Measurements from ENCODE around the gene SLC37A1.
"Not testable (repeated sequence)": the region's sequence is repeated elsewhere in the genome, so short reads cannot be mapped to it uniquely, and the experiment has no call there.

The SLC37A1 gene

DNA sequence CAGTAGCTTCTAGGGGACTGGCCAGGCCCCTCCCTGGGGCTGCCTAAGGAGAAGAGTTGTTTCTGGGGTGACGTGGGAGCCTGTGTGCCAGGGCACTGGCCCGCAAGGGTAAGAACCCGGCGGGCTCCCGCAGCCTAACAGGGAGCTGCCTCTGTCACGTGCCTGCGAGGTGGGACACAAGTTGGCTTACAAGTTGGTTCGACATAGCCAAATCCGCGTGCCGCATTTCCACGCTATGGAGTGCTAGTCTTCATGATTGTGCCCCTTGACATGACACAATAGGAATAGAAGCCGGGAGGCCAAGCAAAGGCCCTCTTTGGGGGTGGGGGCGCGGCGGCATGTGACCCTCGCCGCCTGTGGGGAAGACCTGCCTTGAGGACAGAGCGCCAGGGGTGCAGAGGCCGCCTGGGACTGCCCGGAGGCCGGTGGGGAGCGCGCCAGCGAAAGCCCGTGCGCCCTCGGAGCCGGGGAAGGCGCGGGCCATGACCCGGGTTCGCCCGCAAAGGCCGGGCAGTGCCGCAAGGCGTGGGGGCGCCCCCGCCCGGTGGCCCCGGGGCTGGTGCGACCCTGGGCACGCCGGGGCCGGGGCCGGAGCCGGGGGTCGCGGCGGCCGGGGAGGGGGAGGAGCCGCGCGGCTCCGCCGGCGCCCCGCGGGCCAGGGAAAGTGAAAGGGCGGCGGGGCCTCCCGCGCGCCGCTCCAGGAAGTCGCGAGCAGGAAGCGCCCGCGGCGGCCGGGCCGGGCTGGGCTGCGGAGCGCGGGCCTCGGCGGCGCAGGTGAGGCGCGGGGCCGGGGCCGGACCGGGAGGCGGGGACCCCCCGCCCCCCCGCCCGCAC is at the start of gene SLC37A1:
SLC37A1 (plus strand) TSS at position 702 of the 834 bp plus-strand sequence. CDS start 4,603 bp downstream, outside the sequence.
- H3K9ac ChIP-seq (ENCODE audit: low read length), result peak within 1 kb of the TSS; percentile 80
- no peaks in the 10 kb centered on the region for H3K4me1 ChIP-seq (ENCODE audit: control insufficient read depth, insufficient read depth, low read length)
- peaks cover 5% of the 10 kb centered on the region for H3K36me3 ChIP-seq (ENCODE audit: control insufficient read depth, insufficient read depth, low read length)
- H3K4me3 ChIP-seq (ENCODE audit: low read length), result peak within 1 kb of the TSS; percentile 81
- no peaks in the 10 kb centered on the region for H3K27me3 ChIP-seq (ENCODE audit: control insufficient read depth, insufficient read depth, low read length)
- peak within 1 kb of the TSS; percentile 58 for H3K27ac ChIP-seq (ENCODE audit: low read depth, low read length)

DNA sequence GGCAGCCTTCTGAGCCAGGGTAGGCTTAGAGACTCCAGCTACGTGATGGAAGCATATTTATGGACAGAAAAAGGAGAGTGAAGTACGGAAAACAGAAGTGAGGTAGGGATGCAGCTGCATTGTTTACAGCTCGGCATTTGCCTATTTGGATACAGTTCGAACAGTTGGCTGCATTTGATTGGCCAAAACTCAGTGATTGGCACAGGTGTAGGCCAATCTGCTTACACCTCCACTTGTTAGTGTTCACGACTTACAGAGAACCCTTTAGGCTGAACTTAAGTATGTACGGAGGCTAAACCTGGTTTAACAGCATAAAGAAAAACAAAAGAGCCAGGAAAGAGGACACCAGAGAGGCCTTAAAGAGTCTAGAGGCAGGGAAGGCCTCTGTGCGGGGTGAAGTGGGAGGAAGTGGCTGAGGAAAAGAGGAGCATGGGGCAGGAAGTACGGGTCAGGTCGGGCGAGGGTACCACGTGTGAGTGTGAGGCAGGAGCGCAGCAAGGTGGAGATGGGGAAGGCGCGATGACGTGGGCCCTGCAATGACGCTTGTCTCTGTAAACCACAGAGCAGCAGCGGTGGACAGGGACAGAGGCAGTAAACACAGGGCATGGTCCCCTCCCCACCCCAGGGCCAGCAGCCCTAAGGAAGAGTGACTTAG is 49.7 kb upstream of the SLC37A1 start:
- Histone ChIP-seq H3K36me3 (ENCODE audit: control insufficient read depth, insufficient read depth, low read length) (no peaks in the 10 kb centered on the region), H3K9ac (ENCODE audit: low read length) (no peak overlapping the region), H3K27me3 (ENCODE audit: control insufficient read depth, insufficient read depth, low read length) (no peaks in the 10 kb centered on the region), H3K4me1 (ENCODE audit: control insufficient read depth, insufficient read depth, low read length) (no peaks in the 10 kb centered on the region), H3K27ac (ENCODE audit: low read depth, low read length) (no peak overlapping the region), H3K4me3 (ENCODE audit: low read length) (no peak overlapping the region)

DNA sequence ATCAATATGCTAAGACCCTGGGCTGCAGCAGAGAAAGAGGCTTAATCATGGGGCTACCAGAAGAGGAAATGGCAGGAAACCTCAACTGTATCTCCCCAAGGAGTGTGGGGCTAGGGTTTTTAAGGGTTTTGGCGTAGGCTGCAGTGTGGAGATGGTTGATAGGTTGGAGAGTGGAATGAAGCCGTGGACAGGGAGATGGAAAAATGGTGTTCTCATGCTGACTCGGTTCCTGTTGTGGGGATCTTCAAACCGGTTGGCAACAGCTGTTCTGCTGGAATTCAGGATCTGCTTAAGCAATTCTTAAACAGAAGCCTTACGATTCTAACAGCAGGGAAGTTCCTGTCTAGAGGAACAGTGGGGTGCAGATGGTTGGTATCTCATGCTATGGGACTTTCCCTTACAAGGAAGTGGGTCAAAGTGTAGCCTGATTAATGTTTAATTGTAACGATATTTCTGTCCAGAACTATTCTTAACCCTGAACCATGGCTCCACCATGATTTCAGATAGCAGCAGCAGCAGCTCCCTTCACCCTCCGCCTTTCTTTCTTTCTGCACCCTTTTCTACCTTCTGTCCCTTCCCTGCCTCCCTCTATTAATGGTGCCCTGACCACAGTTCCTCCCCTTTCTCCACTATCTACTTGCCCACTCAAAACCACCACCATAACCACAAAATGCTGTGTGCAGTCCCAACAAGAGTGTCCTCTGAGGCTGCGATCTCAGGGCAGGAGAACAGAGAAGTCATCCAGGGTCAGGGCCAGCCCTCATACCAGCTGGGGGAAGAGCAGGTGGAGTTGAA is 48.4 kb upstream of the SLC37A1 start:
- no peak overlapping the region for H3K27ac ChIP-seq (ENCODE audit: low read depth, low read length)

DNA sequence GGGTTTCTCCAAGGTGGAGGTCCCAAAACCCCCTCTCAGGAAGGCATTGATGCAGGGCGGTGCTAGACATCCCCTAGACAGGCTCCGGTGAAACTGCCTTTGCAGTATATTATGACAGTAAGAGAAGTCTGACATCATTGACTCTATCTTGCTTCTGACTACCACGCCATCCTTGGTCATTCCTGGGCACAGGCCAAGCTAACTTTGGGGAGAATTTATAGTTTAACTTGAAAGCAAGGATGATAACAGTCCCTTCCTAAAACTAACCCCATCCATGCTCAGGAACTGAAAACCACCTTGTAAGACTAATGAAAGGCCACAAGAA is 47.9 kb upstream of the SLC37A1 start:
- Histone ChIP-seq H3K27ac (ENCODE audit: low read depth, low read length) (no peak overlapping the region), H3K9ac (ENCODE audit: low read length) (no peak overlapping the region), H3K4me1 (ENCODE audit: control insufficient read depth, insufficient read depth, low read length) (no peaks in the 10 kb centered on the region), H3K4me3 (ENCODE audit: low read length) (no peak overlapping the region), H3K27me3 (ENCODE audit: control insufficient read depth, insufficient read depth, low read length) (no peaks in the 10 kb centered on the region), H3K36me3 (ENCODE audit: control insufficient read depth, insufficient read depth, low read length) (no peaks in the 10 kb centered on the region)

More for the DNA sequence above, 48.4 kb upstream of the SLC37A1 start:
- no peak overlapping the region for H3K9ac ChIP-seq (ENCODE audit: low read length)
- no peaks in the 10 kb centered on the region for H3K27me3 ChIP-seq (ENCODE audit: control insufficient read depth, insufficient read depth, low read length)
- peak overlapping the region; percentile 3 for H3K4me3 ChIP-seq (ENCODE audit: low read length)
- no peaks in the 10 kb centered on the region for H3K4me1 ChIP-seq (ENCODE audit: control insufficient read depth, insufficient read depth, low read length)
- H3K36me3 ChIP-seq (ENCODE audit: control insufficient read depth, insufficient read depth, low read length), result no peaks in the 10 kb centered on the region

DNA sequence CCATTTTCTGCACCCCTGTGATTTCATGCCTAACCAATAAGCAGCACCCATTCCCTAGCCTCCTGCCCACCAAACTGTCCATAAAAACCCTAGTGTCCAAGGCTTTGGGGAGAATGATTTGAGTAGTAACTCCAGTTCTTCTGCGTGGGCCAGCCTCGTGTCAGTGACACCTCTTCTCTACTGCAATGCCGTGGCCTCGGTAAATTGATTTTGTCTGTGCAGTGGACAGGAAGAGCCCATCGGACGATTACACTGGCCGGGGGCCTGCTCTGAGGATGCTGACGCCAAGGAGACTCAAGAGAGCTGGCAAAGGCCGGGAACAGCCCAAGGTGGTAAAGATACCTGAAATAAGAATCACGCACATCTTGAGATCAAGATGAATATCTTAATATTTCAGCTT is 47.0 kb upstream of the SLC37A1 start:
- Histone ChIP-seq H3K9ac (ENCODE audit: low read length) (no peak overlapping the region), H3K4me1 (ENCODE audit: control insufficient read depth, insufficient read depth, low read length) (no peaks in the 10 kb centered on the region), H3K4me3 (ENCODE audit: low read length) (no peak overlapping the region)

DNA sequence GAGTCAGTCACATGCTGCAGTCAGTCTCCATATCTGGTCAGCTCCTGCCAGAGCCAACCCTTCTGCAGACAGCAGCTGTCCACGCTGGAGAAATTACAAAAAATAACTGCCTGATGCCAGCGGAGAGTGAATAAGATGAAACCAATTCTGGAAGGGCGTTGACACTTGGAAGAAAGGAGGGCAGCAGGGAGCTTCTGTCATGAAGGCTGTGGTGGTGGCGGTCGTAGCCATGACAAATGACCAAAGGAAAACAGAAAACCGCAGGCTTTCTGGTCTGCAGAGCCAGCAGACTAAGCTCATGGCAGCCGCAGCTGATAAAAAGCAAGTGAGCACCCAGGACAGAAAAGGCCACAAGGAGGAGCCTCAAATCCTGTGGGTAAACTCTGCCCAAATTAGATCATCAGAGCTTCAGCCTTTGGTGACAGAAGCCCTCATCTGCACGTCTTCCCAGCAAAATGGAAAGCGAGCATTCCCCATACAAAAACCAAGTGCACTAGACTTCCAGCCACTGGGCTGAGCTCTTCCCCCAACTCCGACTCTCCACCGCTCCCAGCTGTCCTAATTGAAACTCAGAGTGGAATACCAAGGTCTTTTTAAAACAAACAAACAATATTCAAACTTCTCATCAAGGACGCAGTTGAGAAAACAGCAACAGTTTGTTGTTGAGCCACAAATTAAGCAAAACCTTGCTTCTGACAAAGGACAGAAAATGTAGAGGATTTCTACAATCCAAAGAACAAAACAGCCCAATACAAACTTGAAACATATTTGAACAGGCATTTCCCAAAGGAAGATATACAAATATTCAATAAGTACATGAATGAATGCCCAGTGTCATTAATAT is 46.3 kb upstream of the SLC37A1 start:
- H3K27me3 ChIP-seq (ENCODE audit: control insufficient read depth, insufficient read depth, low read length), result no peaks in the 10 kb centered on the region
- no peak overlapping the region for H3K9ac ChIP-seq (ENCODE audit: low read length)
- H3K4me3 ChIP-seq (ENCODE audit: low read length), result no peak overlapping the region
- H3K4me1 ChIP-seq (ENCODE audit: control insufficient read depth, insufficient read depth, low read length), result no peaks in the 10 kb centered on the region
- H3K27ac ChIP-seq (ENCODE audit: low read depth, low read length), result no peak overlapping the region
- no peaks in the 10 kb centered on the region for H3K36me3 ChIP-seq (ENCODE audit: control insufficient read depth, insufficient read depth, low read length)

More for the DNA sequence above, 47.0 kb upstream of the SLC37A1 start:
- Histone ChIP-seq H3K36me3 (ENCODE audit: control insufficient read depth, insufficient read depth, low read length) (no peaks in the 10 kb centered on the region), H3K27ac (ENCODE audit: low read depth, low read length) (no peak overlapping the region), H3K27me3 (ENCODE audit: control insufficient read depth, insufficient read depth, low read length) (no peaks in the 10 kb centered on the region)

DNA sequence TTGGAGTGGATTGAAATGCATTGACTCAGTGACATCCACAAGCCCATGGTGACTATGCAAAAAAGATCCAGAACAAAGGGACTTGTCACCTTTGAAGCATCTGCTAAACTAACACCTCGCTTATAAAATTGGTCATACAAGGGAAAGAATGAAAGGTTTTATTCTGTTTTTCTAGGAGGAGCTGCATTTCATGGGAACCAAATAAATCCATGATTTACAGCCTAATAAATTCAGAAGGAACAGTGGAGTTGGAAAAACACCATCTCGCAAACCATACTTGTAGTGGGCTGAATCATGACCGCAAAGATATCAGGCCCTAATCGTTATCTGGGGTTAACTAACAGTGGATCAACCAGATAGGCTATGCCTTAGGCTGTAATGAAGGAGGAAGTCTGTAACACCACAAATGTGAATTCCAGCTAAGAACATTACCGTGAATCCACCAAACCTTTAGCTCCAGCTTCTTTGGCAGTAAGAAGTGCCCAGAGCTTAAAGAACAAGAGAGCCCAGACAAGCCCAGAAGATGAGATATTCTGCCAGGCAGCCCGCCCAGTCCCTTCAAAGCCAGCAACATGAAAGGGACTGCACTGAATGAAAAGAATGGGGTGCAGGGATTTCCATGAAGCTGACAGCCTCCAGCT is 45.0 kb upstream of the SLC37A1 start:
- no peaks in the 10 kb centered on the region for H3K36me3 ChIP-seq (ENCODE audit: control insufficient read depth, insufficient read depth, low read length)
- no peaks in the 10 kb centered on the region for H3K4me1 ChIP-seq (ENCODE audit: control insufficient read depth, insufficient read depth, low read length)
- H3K4me3 ChIP-seq (ENCODE audit: low read length), result no peak overlapping the region
- no peaks in the 10 kb centered on the region for H3K27me3 ChIP-seq (ENCODE audit: control insufficient read depth, insufficient read depth, low read length)
- H3K27ac ChIP-seq (ENCODE audit: low read depth, low read length), result no peak overlapping the region
- H3K9ac ChIP-seq (ENCODE audit: low read length), result no peak overlapping the region

DNA sequence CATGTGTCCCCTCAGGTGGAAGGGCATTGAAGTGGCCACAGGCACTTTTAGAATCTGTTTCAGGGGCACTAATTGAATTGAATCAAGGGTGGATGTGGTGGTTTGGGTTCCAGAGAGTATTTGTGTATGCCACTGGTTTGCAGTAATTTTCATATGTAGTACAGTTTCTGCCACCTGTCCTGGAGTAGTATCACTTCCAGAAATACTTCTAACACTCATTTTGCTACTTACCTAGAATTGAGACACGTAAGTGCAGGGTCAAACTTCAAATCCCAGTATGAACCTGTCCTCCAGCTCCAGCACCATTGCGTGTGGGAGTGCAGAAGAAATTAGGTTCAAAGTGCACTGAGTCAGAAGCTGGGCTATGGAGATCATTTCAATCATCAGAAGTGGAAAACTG is 44.4 kb upstream of the SLC37A1 start:
- H3K4me3 ChIP-seq (ENCODE audit: low read length), result no peak overlapping the region
- no peak overlapping the region for H3K27ac ChIP-seq (ENCODE audit: low read depth, low read length)
- H3K9ac ChIP-seq (ENCODE audit: low read length), result no peak overlapping the region
- no peaks in the 10 kb centered on the region for H3K27me3 ChIP-seq (ENCODE audit: control insufficient read depth, insufficient read depth, low read length)
- H3K36me3 ChIP-seq (ENCODE audit: control insufficient read depth, insufficient read depth, low read length), result no peaks in the 10 kb centered on the region
- H3K4me1 ChIP-seq (ENCODE audit: control insufficient read depth, insufficient read depth, low read length), result no peaks in the 10 kb centered on the region

DNA sequence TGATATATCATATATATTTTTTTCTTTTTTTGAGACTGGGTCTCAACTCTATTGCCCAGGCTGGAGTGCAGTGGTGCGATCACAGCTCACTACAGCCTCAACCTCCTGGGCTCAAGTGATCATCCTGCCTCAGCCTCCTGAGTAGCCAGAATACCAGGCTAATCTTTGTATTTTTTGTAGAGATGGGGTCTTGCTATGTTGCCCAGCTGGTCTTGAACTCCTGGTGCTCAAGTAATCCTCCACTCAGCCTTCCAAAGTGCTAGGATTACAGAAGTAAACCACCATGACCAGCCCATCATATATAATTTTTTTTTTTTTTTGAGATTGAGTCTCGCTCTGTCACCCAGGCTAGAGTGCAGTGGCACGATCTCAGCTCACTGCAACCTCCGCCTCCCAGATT is 43.9 kb upstream of the SLC37A1 start:
- not testable (repeated sequence) for H3K4me1 ChIP-seq (ENCODE audit: control insufficient read depth, insufficient read depth, low read length); H3K4me3 ChIP-seq (ENCODE audit: low read length); H3K27ac ChIP-seq (ENCODE audit: low read depth, low read length); H3K27me3 ChIP-seq (ENCODE audit: control insufficient read depth, insufficient read depth, low read length); H3K9ac ChIP-seq (ENCODE audit: low read length); H3K36me3 ChIP-seq (ENCODE audit: control insufficient read depth, insufficient read depth, low read length)

DNA sequence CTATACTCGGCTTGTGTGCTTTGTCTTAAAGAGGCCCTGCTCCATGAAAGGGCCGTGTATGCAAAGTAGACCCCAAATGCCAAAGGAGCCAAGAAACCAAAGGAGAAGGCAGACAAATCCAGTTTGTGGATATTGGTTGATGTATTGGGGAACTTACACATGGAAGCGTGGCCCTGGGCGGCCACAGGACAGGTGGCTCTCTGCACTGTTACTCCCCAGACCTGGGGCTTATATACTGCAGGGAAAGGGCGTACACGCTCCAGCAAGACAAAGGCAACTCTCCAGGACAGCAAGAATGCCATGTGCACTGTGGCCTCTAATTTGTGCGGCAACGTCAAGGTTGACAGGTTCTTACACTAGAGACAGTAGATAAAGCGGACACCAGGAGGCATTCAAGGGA is 42.4 kb upstream of the SLC37A1 start:
- no peak overlapping the region for H3K4me3 ChIP-seq (ENCODE audit: low read length)
- no peaks in the 10 kb centered on the region for H3K36me3 ChIP-seq (ENCODE audit: control insufficient read depth, insufficient read depth, low read length)
- H3K4me1 ChIP-seq (ENCODE audit: control insufficient read depth, insufficient read depth, low read length), result no peaks in the 10 kb centered on the region
- H3K9ac ChIP-seq (ENCODE audit: low read length), result no peak overlapping the region
- H3K27me3 ChIP-seq (ENCODE audit: control insufficient read depth, insufficient read depth, low read length), result no peaks in the 10 kb centered on the region
- no peak overlapping the region for H3K27ac ChIP-seq (ENCODE audit: low read depth, low read length)

DNA sequence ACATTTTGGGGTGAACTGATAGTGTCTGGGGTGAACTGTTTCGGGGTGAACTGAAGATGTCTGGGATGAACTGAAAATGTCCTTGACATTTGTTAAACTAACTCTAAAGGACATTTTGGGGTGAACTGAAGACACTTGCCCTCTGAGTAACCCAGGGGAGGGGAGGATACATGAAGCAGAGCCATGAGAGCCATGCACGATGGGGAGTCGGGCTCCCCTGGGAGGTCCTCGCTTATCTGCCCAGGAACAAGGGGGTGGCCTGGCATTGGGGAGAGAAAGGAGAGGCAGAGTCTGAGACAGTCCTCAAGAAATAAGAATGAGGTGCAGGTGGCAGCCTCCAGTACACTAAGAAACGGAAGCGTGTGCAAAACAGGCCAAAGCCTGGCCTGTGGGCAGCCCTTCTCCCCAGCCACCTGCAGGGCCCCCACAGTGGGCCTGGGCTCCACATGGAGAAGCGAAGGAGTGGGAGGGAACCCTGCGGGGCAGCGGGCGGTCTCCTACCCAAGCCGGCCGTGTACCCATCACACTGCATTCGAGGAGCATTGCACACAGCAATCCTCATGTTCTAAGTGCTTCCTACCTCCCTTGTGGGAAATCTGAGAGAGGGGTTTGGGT is 41.8 kb upstream of the SLC37A1 start:
- H3K27me3 ChIP-seq (ENCODE audit: control insufficient read depth, insufficient read depth, low read length), result no peaks in the 10 kb centered on the region
- H3K4me3 ChIP-seq (ENCODE audit: low read length), result no peak overlapping the region
- no peaks in the 10 kb centered on the region for H3K4me1 ChIP-seq (ENCODE audit: control insufficient read depth, insufficient read depth, low read length)
- H3K36me3 ChIP-seq (ENCODE audit: control insufficient read depth, insufficient read depth, low read length), result no peaks in the 10 kb centered on the region
- H3K9ac ChIP-seq (ENCODE audit: low read length), result no peak overlapping the region
- H3K27ac ChIP-seq (ENCODE audit: low read depth, low read length), result no peak overlapping the region
